ENCODE measurements around the gene ZDHHC11. TPM values are rescaled to one million over a fixed set of nuclear protein-coding genes. Genes with fewer than 3 reads are reported as not detected.

The ZDHHC11 gene
- polyA plus RNA-seq, 1 donor (not counting 4 experiments of a cell fraction or from before 2014, with no cell fraction given) = 0.33 TPM

GRCh38 chr5:889075-889710 is 38.4 kb upstream of the ZDHHC11 start:
- Histone ChIP-seq H3K36me3 (ENCODE audit: control insufficient read depth in 2 of 2, extremely low read depth in 1 of 2, insufficient read depth in 2 of 2, low read length in 2 of 2) (peaks cover 44 to 51% of the 10 kb centered on the region in 2 experiments), H3K79me2 (ENCODE audit: control insufficient read depth, insufficient read depth, low read length) (peaks cover 87% of the 10 kb centered on the region), H3K27ac (ENCODE audit: control insufficient read depth, insufficient read depth, low read length) (no peak overlapping the region), H3K4me2 (ENCODE audit: control insufficient read depth, extremely low read depth, insufficient read depth, low read depth, low read length) (no peak overlapping the region), H3K4me3 (ENCODE audit: control insufficient read depth in 2 of 3, extremely low read depth in 1 of 3, insufficient read depth in 2 of 3, low read depth in 1 of 3, low read length in 3 of 3) (no peak overlapping the region), H3K27me3 (ENCODE audit: control insufficient read depth, extremely low read depth, insufficient read depth, low read length) (no peaks in the 10 kb centered on the region), H3K9me1 (ENCODE audit: control insufficient read depth, extremely low read depth, insufficient read depth, low read length) (no peaks in the 10 kb centered on the region), H3K4me1 (ENCODE audit: control insufficient read depth, extremely low read depth, insufficient read depth, low read length) (peaks cover 18% of the 10 kb centered on the region), H3K9ac (ENCODE audit: control insufficient read depth, extremely low read depth, insufficient read depth, low read length) (no peak overlapping the region), H2AFZ (ENCODE audit: control insufficient read depth, low read length) (no peak overlapping the region), H4K20me1 (ENCODE audit: control insufficient read depth, extremely low read depth, insufficient read depth, low read length) (no peaks in the 10 kb centered on the region), H3K9me3 (ENCODE audit: control insufficient read depth, low read depth, low read length) (no peaks in the 10 kb centered on the region)
- FAIRE-seq = no peak
- TF ChIP-seq EZH2 (IDR thresholded peaks at IDR 0.05; ENCODE audit: low read length) (no peak), CTCF (optimal IDR thresholded peaks at IDR 0.05 in 1 of 3, IDR thresholded peaks at IDR 0.05 in 1 of 3, conservative IDR thresholded peaks at IDR 0.05 in 1 of 3; ENCODE audit: extremely low read depth in 1 of 3, insufficient read depth in 2 of 3, low read length in 3 of 3) (no peak)
- dilution Hi-C loops (cut with MboI; ENCODE audit: extremely low pct_ligation_motif_present, low sequenced_read_pairs) = no loop called here
- no peak for DNase-seq (ENCODE audit: low read depth, low spot score)

GRCh38 chr5:888638-889035 is 37.9 kb upstream of the ZDHHC11 start:
- Histone ChIP-seq H3K9ac (ENCODE audit: control insufficient read depth, extremely low read depth, insufficient read depth, low read length) (no peak overlapping the region), H3K27me3 (ENCODE audit: control insufficient read depth, extremely low read depth, insufficient read depth, low read length) (no peaks in the 10 kb centered on the region), H3K27ac (ENCODE audit: control insufficient read depth, insufficient read depth, low read length) (no peak overlapping the region), H4K20me1 (ENCODE audit: control insufficient read depth, extremely low read depth, insufficient read depth, low read length) (no peaks in the 10 kb centered on the region), H3K9me1 (ENCODE audit: control insufficient read depth, extremely low read depth, insufficient read depth, low read length) (no peaks in the 10 kb centered on the region), H2AFZ (ENCODE audit: control insufficient read depth, low read length) (no peak overlapping the region), H3K4me2 (ENCODE audit: control insufficient read depth, extremely low read depth, insufficient read depth, low read depth, low read length) (no peak overlapping the region), H3K4me3 (ENCODE audit: control insufficient read depth in 2 of 3, extremely low read depth in 1 of 3, insufficient read depth in 2 of 3, low read depth in 1 of 3, low read length in 3 of 3) (no peak overlapping the region), H3K36me3 (ENCODE audit: control insufficient read depth in 2 of 2, extremely low read depth in 1 of 2, insufficient read depth in 2 of 2, low read length in 2 of 2) (peaks cover 49 to 55% of the 10 kb centered on the region in 2 experiments), H3K79me2 (ENCODE audit: control insufficient read depth, insufficient read depth, low read length) (peaks cover 87% of the 10 kb centered on the region), H3K9me3 (ENCODE audit: control insufficient read depth, low read depth, low read length) (no peaks in the 10 kb centered on the region), H3K4me1 (ENCODE audit: control insufficient read depth, extremely low read depth, insufficient read depth, low read length) (peaks cover 12% of the 10 kb centered on the region)
- FAIRE-seq (no peak), DNase-seq (ENCODE audit: low read depth, low spot score) (no peak)
- dilution Hi-C loops (cut with MboI; ENCODE audit: extremely low pct_ligation_motif_present, low sequenced_read_pairs) = no loop called here
- TF ChIP-seq CTCF (optimal IDR thresholded peaks at IDR 0.05 in 1 of 3, IDR thresholded peaks at IDR 0.05 in 1 of 3, conservative IDR thresholded peaks at IDR 0.05 in 1 of 3; ENCODE audit: extremely low read depth in 1 of 3, insufficient read depth in 2 of 3, low read length in 3 of 3) (no peak), EZH2 (IDR thresholded peaks at IDR 0.05; ENCODE audit: low read length) (no peak)

Measured in keratinocyte (primary cell).